ENCODE results near the gene SETD1A. TPM values are rescaled to one million over a fixed set of nuclear protein-coding genes. Genes with fewer than 3 reads are reported as not detected.
A peak's percentile ranks its signal among the peaks of the same experiment; 100 is the strongest.

The SETD1A gene
- total and polyA plus RNA-seq, 9 of the 15 experiments (the other 6 are each of a cell fraction or from before 2014, with no cell fraction given), result 0.08 to 36.0 (median 4.2) TPM

- TF ChIP-seq NFATC3 (IDR thresholded peaks at IDR 0.05) (no peak), ZNF311 (CRISPR knock-in tag; IDR thresholded peaks at IDR 0.05) (peak; percentile 87), SMAD3 (CRISPR knock-in tag; conservative IDR thresholded peaks at IDR 0.05) (peak; percentile 95), CREB3L1 (IDR thresholded peaks at IDR 0.05; ENCODE audit: borderline replicate concordance, low read depth) (peak; percentile 96), PATZ1 (CRISPR knock-in tag; IDR thresholded peaks at IDR 0.05; ENCODE audit: borderline replicate concordance) (no peak), SP1 (CRISPR knock-in tag; IDR thresholded peaks at IDR 0.05) (peak; percentile 69), KHSRP (IDR thresholded peaks at IDR 0.05) (peak; percentile 43; the same call in 1 of the 2 replicates), ZNF239 (CRISPR knock-in tag; IDR thresholded peaks at IDR 0.05) (peak; percentile 47), SRSF3 (IDR thresholded peaks at IDR 0.05; ENCODE audit: insufficient read depth, low read length) (no peak), ERF (CRISPR knock-in tag; IDR thresholded peaks at IDR 0.05) (0 out of 2 replicates have a peak, but pooled peaks have one; percentile 11), ZNF217 (CRISPR knock-in tag; IDR thresholded peaks at IDR 0.05) (no peak), NELFE (IDR thresholded peaks at IDR 0.05; ENCODE audit: insufficient read depth, insufficient read length) (no peak), TCF7 (IDR thresholded peaks at IDR 0.05; ENCODE audit: borderline replicate concordance) (0 out of 2 replicates have a peak, but pooled peaks have one; percentile 38), NFE2L1 (tag; IDR thresholded peaks at IDR 0.05; ENCODE audit: borderline replicate concordance, low read depth) (no peak), YY1 (IDR thresholded peaks at IDR 0.05; ENCODE audit: borderline replicate concordance in 1 of 3, control insufficient read depth in 1 of 3, extremely low read depth in 1 of 3, insufficient read depth in 3 of 3, insufficient read length in 1 of 3, insufficient replicate concordance in 2 of 3, low read depth in 1 of 3, low read length in 2 of 3) (peak; percentile 95 to 99 (median 95)), KAT2B (IDR thresholded peaks at IDR 0.05; ENCODE audit: low read depth, low read length) (no peak), ZNF174 (CRISPR knock-in tag; IDR thresholded peaks at IDR 0.05) (no peak), FOXJ2 (tag; IDR thresholded peaks at IDR 0.05) (peak; percentile 93), CEBPG (CRISPR knock-in tag; IDR thresholded peaks at IDR 0.05) (no peak; the same call in 1 of the 2 replicates), CEBPG (tag; conservative IDR thresholded peaks at IDR 0.05 in 1 of 2, IDR thresholded peaks at IDR 0.05 in 1 of 2) (no peak), ZFP36 (IDR thresholded peaks at IDR 0.05; ENCODE audit: low read depth, low read length, partially characterized antibody) (peak; percentile 47)
Observed at GRCh38 chr16:30922420-30922959, 35.1 kb upstream of the SETD1A start (continued).
